Tibial artery (tissue), 4 donors: Measurements from ENCODE around the gene IL4I1.

Experiments used
- DNase-seq, 2 donors: peaks; one replicate each; pipeline ENCODE4 v3.0.0-alpha.2; 2019
- H3K27ac ChIP-seq, 2 donors: fragments of 200-600 bp; sonication (generic) in 1 of 2; 1 replicate in 1 of 2; 2 replicates in 1 of 2; pipeline ENCODE4 v1.5.1; 2018 to 2019; ENCODE audit warnings: mild to moderate bottlenecking in 1 of 2
- H3K27me3 ChIP-seq, 2 donors: fragments of 200-600 bp; sonication (generic) in 1 of 2; one replicate each; pipeline versions ENCODE4 v1.5.1 to v1.6.0; 2016 to 2019
- H3K36me3 ChIP-seq, 3 donors: fragments of 200-600 bp; sonication (generic) in 2 of 3; one replicate each; pipeline ENCODE4 v1.5.1; 2016 to 2019; ENCODE audit warnings: mild to moderate bottlenecking in 2 of 3
- H3K4me1 ChIP-seq, 4 donors: fragments of 200-600 bp; sonication (generic) in 2 of 4; 1 replicate in 3 of 4; 2 replicates in 1 of 4; pipeline ENCODE4 v1.5.1; 2016 to 2019
- H3K4me3 ChIP-seq, 2 donors: fragments of 200-600 bp; sonication (generic) in 1 of 2; 1 replicate in 1 of 2; 2 replicates in 1 of 2; pipeline ENCODE4 v1.5.1; 2018 to 2019; ENCODE audit warnings: mild to moderate bottlenecking in 2 of 2
- H3K9me3 ChIP-seq, 3 donors: fragments of 200-600 bp; sonication (generic) in 1 of 3; one replicate each; pipeline ENCODE4 v1.5.1; 2016 to 2019
- intact Hi-C: fragments of 100-400 bp; cut with DNase I; formaldehyde crosslinking; loops from one replicate; pipeline ENCODE4 v1.15.0; 2023; ENCODE audit warnings: low total_unique reads
- TF ChIP-seq, protein P1 (sequence below), 2 experiments: fragments of 200-600 bp in 1 of 2; fragments of 450-650 bp in 1 of 2; IDR thresholded peaks; one replicate each; pipeline ENCODE4 v1.5.1; 2017 to 2019; ENCODE audit warnings: antibody characterized with exemption in 2 of 2, mild to moderate bottlenecking in 1 of 2, moderate library complexity in 1 of 2

IL4I1 gene

DNA sequence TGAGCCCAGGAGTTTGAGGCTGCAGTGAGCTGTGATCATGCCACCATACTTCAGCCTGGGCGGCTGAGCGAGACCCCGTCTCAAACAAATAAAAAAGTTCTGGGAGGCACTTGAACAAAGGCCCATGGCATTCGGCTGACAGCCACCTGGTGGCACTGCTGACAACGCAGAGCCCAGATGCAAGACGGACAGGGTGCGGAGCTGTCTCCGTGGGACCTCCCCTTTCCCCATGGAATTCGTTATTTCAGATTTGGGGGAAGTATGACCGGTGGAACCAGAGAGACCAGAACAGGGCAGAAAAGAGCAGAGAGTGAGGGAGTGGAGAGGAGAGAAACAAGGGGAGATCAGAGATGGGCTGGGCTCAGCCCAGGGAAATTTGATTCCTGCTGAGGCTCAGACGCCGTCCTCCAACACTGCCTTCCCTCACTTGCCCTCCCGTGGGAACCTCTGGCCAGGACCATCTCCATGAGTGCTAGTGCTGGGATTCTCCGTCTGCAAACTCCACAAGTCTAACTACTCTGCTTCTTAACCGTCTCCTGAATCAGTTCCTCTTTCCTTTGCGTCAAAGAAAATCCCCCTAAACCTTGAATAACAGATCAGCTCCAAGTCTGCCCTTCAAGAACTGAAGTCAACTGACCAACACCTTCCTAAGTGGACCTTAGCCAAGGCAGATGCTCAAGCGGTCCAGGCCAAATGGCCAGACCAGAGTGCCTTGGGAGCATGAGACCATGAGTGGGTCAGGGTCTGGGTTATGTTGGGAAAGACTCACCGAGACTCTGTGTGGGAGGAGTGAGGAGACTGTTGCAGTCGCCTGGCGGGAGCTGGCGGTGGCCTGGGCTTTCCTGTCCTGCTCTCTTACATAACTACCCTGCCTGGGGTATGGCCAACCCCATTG lies 20.4 kb upstream of the IL4I1 start:
- TF ChIP-seq, protein P1, sequence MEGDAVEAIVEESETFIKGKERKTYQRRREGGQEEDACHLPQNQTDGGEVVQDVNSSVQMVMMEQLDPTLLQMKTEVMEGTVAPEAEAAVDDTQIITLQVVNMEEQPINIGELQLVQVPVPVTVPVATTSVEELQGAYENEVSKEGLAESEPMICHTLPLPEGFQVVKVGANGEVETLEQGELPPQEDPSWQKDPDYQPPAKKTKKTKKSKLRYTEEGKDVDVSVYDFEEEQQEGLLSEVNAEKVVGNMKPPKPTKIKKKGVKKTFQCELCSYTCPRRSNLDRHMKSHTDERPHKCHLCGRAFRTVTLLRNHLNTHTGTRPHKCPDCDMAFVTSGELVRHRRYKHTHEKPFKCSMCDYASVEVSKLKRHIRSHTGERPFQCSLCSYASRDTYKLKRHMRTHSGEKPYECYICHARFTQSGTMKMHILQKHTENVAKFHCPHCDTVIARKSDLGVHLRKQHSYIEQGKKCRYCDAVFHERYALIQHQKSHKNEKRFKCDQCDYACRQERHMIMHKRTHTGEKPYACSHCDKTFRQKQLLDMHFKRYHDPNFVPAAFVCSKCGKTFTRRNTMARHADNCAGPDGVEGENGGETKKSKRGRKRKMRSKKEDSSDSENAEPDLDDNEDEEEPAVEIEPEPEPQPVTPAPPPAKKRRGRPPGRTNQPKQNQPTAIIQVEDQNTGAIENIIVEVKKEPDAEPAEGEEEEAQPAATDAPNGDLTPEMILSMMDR (IDR thresholded peaks at IDR 0.05) = no peak
- no peaks in the 10 kb centered on the region for H3K9me3 ChIP-seq
- H3K27ac ChIP-seq = no peak overlapping the region
- H3K4me3 ChIP-seq = no peak overlapping the region
- no peak for DNase-seq
- H3K36me3 ChIP-seq = peaks cover 5 to 85% (median 27%) of the 10 kb centered on the region in 3 donors
- intact Hi-C loops = no loop called here
- peaks cover 0 to 5% (median 2%) of the 10 kb centered on the region in 4 donors for H3K4me1 ChIP-seq
- H3K27me3 ChIP-seq = no peaks in the 10 kb centered on the region

DNA sequence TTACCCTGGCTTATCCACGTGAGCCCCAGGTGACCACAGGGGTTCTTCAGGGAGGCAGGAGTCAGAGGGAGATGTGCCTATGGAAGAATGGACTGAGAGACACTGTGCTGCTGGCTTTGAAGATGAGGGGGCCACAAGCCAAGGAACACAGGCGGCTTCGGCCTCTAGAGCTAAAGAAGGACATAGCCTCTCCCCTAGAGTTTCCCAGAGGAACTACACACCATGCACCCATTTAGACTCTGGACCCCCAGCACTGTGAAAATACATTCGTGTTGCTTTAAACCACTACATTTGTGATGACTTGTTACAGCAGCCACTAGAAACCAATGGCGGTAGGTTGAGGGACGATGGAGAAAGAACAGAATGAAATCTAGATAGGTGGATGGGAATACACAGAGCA lies 18.6 kb upstream of the IL4I1 start:
- H3K27ac ChIP-seq = no peak overlapping the region
- intact Hi-C loops = no loop called here
- TF ChIP-seq, protein P1 (IDR thresholded peaks at IDR 0.05) = no peak
- no peaks in the 10 kb centered on the region for H3K27me3 ChIP-seq
- no peak for DNase-seq
- peaks cover 0 to 19% (median 10%) of the 10 kb centered on the region in 4 donors for H3K4me1 ChIP-seq
- no peak overlapping the region for H3K4me3 ChIP-seq
- H3K9me3 ChIP-seq = no peaks in the 10 kb centered on the region
- peaks cover 5 to 67% (median 16%) of the 10 kb centered on the region in 3 donors for H3K36me3 ChIP-seq

GRCh38 chr19:49913720-49914119 lies 17.0 kb upstream of the IL4I1 start:
- Histone ChIP-seq H3K4me1 (peaks cover 0 to 19% (median 10%) of the 10 kb centered on the region in 4 donors), H3K9me3 (no peaks in the 10 kb centered on the region), H3K27ac (no peak overlapping the region), H3K36me3 (peaks cover 6 to 68% (median 24%) of the 10 kb centered on the region in 3 donors), H3K4me3 (no peak overlapping the region), H3K27me3 (no peaks in the 10 kb centered on the region)
- intact Hi-C loops = no loop called here
- TF ChIP-seq, protein P1 (IDR thresholded peaks at IDR 0.05) = no peak
- DNase-seq = no peak

DNA sequence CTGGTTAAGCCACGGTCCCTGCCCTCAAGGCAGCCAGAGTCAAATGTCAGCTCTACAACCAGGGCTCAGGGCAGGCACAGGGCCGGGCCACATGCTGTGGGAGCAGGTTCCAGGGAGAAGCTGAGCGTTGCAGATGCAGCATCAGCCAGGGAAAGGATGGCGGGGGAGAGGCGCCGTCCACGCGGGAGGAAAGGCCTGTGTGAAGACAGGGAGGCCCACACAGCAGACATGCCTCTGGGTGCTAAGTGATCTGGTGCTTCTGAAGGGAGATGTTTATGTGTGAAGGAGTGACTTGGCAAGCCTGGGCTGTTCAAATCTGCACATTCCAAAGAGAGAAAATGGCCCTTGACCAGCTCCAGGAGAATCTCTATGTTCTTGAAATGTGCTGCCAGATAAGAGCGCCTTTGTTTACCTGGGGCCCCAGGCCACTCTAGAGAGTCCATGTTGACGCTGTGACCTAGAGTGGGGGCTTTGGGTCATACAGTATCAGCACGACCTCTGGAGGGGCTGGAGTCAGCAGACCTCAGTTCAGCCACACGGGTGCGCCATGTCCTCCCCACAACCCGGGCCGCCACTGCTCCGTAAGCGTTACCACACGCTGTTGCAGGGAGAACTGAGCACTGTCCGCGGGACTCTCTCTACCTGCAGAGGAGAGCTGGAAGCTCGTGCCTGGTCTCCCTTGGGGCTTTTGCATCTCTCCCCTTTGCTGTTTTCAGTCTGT lies 16.4 kb upstream of the IL4I1 start:
- Histone ChIP-seq H3K27ac (no peak overlapping the region), H3K4me1 (peaks cover 0 to 19% (median 10%) of the 10 kb centered on the region in 4 donors), H3K36me3 (peaks cover 12 to 68% (median 30%) of the 10 kb centered on the region in 3 donors), H3K9me3 (no peaks in the 10 kb centered on the region), H3K27me3 (no peaks in the 10 kb centered on the region), H3K4me3 (no peak overlapping the region)
- intact Hi-C loops = no loop called here
- TF ChIP-seq, protein P1 (IDR thresholded peaks at IDR 0.05) = no peak
- no peak for DNase-seq

DNA sequence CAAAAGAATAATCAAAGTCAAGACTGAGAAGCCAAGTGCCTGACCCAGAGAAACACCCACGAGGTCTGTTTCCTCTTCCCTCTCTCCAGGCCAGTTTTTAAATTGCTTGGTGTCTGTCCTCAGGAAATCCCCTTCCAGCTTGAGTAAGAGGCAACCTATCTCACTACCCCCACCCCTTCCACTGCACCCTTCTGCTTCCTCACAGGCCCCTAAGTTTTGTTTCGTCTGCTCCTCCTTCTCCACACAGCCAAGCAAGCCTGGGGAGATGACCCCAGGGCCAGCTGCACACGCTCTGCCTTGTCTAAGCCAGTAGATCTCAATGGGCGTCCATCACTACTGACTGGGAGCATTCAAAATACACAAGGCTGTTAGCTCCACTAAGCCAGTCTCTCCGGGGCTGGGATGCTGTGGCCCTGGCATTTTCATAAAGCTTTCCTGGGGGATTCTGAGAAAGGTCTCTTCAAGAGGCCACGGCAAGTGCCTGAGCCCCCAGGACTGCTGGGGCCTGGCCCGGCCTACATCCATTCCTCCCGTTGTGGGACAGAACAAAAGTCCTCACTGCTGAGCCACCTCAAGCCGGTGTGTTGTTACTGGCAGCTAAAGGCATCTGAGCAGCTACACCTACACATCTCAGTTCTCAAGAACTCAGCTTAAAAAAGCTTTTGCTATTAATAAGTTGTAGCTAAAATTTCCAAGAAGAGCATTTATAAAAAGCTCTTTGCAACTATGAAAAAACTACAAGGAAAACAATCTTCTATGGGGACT lies 14.9 kb upstream of the IL4I1 start:
- Histone ChIP-seq H3K4me1 (peaks cover 0 to 19% (median 10%) of the 10 kb centered on the region in 4 donors), H3K27ac (peak overlapping the region; percentile 15 to 19), H3K4me3 (no peak overlapping the region), H3K36me3 (peaks cover 19 to 68% (median 42%) of the 10 kb centered on the region in 3 donors), H3K9me3 (no peaks in the 10 kb centered on the region), H3K27me3 (no peaks in the 10 kb centered on the region)
- TF ChIP-seq, protein P1 (IDR thresholded peaks at IDR 0.05) = no peak
- no peak for DNase-seq
- intact Hi-C loops = no loop called here
